ENCODE data around the gene FOXL3.

The FOXL3 gene

DNA sequence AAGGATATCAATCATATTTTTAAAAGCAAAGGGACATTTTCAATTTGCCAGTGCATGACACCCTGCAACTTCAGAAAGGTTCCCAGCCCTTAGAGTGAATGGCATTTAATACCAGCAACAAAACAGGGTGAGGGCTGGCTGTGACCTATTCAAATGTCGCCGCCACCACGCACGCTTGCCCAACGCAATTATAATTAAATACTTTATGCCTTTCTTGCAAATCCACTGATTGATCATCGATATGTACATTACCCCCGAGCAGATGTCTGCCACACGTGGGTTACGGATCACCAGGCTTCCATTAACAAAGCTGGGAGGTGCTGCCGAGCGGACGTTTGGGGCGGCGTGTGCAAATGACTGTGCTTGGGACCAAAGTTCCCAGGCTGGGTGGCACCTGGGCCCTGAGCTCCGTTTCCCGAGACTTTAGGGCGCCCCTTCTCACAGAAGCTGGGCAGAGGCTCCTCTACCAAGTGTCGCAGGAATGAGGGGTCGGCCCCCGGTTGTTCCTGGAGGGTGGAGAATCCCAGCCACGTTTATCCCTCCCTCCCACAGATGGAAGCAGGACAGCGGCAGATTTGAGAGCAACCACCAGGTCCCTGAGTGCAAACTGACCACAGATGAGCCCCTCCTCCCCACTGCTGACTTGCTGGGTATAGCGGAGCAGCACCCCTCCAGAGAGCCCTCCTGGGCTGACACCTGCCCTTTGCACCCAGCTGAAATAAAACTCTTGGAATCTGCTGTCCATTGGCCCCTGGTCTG, 3.9 kb downstream of the FOXL3 start:
- Histone ChIP-seq H3K27ac (ENCODE audit: low read depth, low read length) (no peak overlapping the region), H3K27me3 (ENCODE audit: control insufficient read depth, low read length) (no peaks in the 10 kb centered on the region), H3K4me2 (ENCODE audit: low read length) (no peak overlapping the region), H3K9me2 (replicated peaks; ENCODE audit: control insufficient read depth, low read length) (no peaks in the 10 kb centered on the region), H3K9me3 (ENCODE audit: control insufficient read depth, insufficient read depth, low read length) (peaks cover 49% of the 10 kb centered on the region; the same call in 1 of the 2 replicates), H3K4me1 (ENCODE audit: control insufficient read depth, low read length) (no peaks in the 10 kb centered on the region), H3F3A (ENCODE audit: control insufficient read depth, insufficient read depth) (no peaks in the 10 kb centered on the region), H3K4me3 (ENCODE audit: low read length) (no peak overlapping the region), H3K36me3 (ENCODE audit: control insufficient read depth, low read length) (no peaks in the 10 kb centered on the region), H3K79me2 (ENCODE audit: control insufficient read depth, low read length) (no peaks in the 10 kb centered on the region), H4K20me1 (ENCODE audit: control insufficient read depth, insufficient read depth, low read depth, low read length) (no peaks in the 10 kb centered on the region)
- TF ChIP-seq EZH2phosphoT487 (IDR thresholded peaks at IDR 0.05; ENCODE audit: borderline replicate concordance, low read length): no peak
- TF ChIP-seq, protein P1, sequence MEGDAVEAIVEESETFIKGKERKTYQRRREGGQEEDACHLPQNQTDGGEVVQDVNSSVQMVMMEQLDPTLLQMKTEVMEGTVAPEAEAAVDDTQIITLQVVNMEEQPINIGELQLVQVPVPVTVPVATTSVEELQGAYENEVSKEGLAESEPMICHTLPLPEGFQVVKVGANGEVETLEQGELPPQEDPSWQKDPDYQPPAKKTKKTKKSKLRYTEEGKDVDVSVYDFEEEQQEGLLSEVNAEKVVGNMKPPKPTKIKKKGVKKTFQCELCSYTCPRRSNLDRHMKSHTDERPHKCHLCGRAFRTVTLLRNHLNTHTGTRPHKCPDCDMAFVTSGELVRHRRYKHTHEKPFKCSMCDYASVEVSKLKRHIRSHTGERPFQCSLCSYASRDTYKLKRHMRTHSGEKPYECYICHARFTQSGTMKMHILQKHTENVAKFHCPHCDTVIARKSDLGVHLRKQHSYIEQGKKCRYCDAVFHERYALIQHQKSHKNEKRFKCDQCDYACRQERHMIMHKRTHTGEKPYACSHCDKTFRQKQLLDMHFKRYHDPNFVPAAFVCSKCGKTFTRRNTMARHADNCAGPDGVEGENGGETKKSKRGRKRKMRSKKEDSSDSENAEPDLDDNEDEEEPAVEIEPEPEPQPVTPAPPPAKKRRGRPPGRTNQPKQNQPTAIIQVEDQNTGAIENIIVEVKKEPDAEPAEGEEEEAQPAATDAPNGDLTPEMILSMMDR (IDR thresholded peaks at IDR 0.05; ENCODE audit: low read depth, low read length, poor library complexity, severe bottlenecking): no peak

DNA sequence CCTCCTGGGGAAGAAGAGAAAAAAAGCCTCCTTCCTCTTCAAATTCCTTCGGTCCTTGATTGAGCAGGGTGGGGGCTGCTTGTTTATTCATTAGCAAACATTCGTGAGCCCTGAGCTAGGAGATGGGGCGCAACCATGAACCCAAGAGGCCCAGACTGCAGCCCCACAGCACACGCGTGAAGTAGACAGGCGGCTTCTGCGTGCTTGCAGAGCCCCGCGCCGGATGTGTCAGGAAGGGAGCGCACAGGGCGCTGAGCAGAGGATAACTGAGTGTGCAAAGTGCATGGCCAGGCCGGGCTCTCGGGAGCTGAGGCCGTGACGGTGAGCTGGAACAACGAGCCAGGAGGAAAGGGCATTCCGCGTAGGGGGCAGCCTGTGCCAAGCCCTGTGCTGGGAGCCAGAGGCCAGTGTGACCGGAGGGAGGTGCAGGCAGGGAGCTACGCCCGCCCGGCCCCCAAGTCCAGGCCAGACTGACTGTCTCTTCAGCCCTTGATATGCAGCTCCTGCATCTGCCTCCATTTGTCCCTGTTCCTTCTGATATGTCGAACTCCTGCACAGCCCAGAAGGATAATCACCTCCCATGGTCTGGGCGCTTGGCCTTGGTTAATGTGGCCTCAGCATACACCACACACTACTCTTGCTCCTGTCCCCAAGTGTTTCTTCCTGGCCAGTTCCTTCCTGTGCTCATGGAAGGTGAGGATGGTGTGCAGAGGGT, 4.6 kb downstream of the FOXL3 start:
- Histone ChIP-seq H3K9me2 (replicated peaks; ENCODE audit: control insufficient read depth, low read length) (no peaks in the 10 kb centered on the region), H3F3A (ENCODE audit: control insufficient read depth, insufficient read depth) (no peaks in the 10 kb centered on the region), H3K4me3 (ENCODE audit: low read length) (no peak overlapping the region), H3K36me3 (ENCODE audit: control insufficient read depth, low read length) (no peaks in the 10 kb centered on the region), H3K27ac (ENCODE audit: low read depth, low read length) (no peak overlapping the region), H3K4me1 (ENCODE audit: control insufficient read depth, low read length) (no peaks in the 10 kb centered on the region), H3K27me3 (ENCODE audit: control insufficient read depth, low read length) (no peaks in the 10 kb centered on the region), H3K9me3 (ENCODE audit: control insufficient read depth, insufficient read depth, low read length) (peaks cover 49% of the 10 kb centered on the region; the same call in 1 of the 2 replicates), H3K79me2 (ENCODE audit: control insufficient read depth, low read length) (no peaks in the 10 kb centered on the region), H4K20me1 (ENCODE audit: control insufficient read depth, insufficient read depth, low read depth, low read length) (no peaks in the 10 kb centered on the region), H3K4me2 (ENCODE audit: low read length) (no peak overlapping the region)
- TF ChIP-seq, protein P1 (IDR thresholded peaks at IDR 0.05; ENCODE audit: low read depth, low read length, poor library complexity, severe bottlenecking): no peak
- TF ChIP-seq EZH2phosphoT487 (IDR thresholded peaks at IDR 0.05; ENCODE audit: borderline replicate concordance, low read length): no peak

DNA sequence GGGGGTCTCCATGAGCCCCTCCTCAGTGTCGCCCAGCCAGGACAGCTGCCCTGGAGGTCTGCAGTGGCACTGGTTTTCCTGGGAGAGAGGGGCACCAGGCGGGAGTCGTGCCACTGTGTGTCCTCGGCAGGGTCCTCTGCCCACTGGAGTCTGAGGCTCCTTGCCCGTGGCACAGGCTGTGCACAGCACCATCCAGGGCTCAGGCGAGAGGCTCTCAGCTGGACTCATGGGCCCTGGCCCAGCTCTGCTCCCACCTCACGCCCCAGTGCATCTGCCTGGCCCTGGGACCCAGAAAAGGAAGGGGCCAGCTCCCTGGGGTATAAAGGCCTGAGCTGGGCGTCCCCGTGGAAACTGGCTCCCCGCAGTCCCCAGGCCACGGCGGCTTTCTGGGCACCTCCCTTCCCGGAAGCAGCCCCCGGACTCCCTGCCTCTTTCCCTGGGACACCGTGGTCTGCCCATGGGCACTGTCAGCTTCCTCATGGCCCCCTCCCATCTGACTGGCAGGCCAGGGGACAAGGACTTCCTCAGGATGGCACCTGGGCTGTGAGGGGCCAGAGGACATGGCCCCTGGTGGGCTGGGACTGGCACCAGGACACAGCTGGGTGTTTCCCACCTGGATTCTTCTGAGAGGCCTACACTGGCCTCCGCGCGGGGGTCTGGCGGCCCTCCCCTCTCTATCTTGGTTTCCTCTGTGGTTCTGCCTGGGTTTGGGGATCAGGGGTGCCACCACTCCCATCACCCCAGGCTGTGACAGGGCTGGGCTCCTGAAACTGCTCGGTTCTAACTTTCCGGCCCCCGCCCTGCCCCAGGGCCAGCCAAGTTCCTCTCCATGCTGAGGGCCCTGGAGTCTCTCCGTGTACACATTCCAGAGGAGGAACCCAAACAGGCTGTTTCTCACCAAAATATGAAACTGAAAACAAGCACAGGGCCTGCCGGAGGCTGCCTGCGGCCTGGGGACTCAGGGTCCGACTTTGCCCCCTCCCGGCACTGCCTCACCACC, 5.5 kb downstream of the FOXL3 start:
- no peaks in the 10 kb centered on the region for H4K20me1 ChIP-seq (ENCODE audit: control insufficient read depth, insufficient read depth, low read depth, low read length)

More for the DNA sequence above, 5.5 kb downstream of the FOXL3 start:
- Histone ChIP-seq H3K36me3 (ENCODE audit: control insufficient read depth, low read length) (no peaks in the 10 kb centered on the region), H3F3A (ENCODE audit: control insufficient read depth, insufficient read depth) (no peaks in the 10 kb centered on the region), H3K4me2 (ENCODE audit: low read length) (no peak overlapping the region), H3K4me3 (ENCODE audit: low read length) (no peak overlapping the region), H3K27me3 (ENCODE audit: control insufficient read depth, low read length) (no peaks in the 10 kb centered on the region), H3K9me2 (replicated peaks; ENCODE audit: control insufficient read depth, low read length) (no peaks in the 10 kb centered on the region), H3K9me3 (ENCODE audit: control insufficient read depth, insufficient read depth, low read length) (peaks cover 48% of the 10 kb centered on the region; the same call in 1 of the 2 replicates), H3K4me1 (ENCODE audit: control insufficient read depth, low read length) (no peaks in the 10 kb centered on the region), H3K27ac (ENCODE audit: low read depth, low read length) (no peak overlapping the region), H3K79me2 (ENCODE audit: control insufficient read depth, low read length) (no peaks in the 10 kb centered on the region)
- TF ChIP-seq, protein P1 (IDR thresholded peaks at IDR 0.05; ENCODE audit: low read depth, low read length, poor library complexity, severe bottlenecking): no peak
- no peak for TF ChIP-seq EZH2phosphoT487 (IDR thresholded peaks at IDR 0.05; ENCODE audit: borderline replicate concordance, low read length)
